Daoy (cell line): Measurements from ENCODE around the gene GALNT11. TPM values are rescaled to one million over a fixed set of nuclear protein-coding genes. Genes with fewer than 3 reads are reported as not detected.
A peak's percentile ranks its signal among the peaks of the same experiment; 100 is the strongest.
"Not testable (repeated sequence)": the region's sequence is repeated elsewhere in the genome, so short reads cannot be mapped to it uniquely, and the experiment has no call there.

ENCODE experiments used
- DNase-seq: peaks from one replicate; pipeline ENCODE4 v3.0.0-alpha.2; 2015; ENCODE audit warnings: low read depth
- total RNA-seq: library from RNA; depleted of rRNA; stranded (reverse); fragments of >200 nt; shearing (Covaris generic); gene quantifications from 2 replicates; pipeline ENCODE4 v1.2.3, GENCODE V29; 2014; rRNA removed

Gene GALNT11
- 29.1 and 41.2 TPM in 2 replicates for total RNA-seq

DNA sequence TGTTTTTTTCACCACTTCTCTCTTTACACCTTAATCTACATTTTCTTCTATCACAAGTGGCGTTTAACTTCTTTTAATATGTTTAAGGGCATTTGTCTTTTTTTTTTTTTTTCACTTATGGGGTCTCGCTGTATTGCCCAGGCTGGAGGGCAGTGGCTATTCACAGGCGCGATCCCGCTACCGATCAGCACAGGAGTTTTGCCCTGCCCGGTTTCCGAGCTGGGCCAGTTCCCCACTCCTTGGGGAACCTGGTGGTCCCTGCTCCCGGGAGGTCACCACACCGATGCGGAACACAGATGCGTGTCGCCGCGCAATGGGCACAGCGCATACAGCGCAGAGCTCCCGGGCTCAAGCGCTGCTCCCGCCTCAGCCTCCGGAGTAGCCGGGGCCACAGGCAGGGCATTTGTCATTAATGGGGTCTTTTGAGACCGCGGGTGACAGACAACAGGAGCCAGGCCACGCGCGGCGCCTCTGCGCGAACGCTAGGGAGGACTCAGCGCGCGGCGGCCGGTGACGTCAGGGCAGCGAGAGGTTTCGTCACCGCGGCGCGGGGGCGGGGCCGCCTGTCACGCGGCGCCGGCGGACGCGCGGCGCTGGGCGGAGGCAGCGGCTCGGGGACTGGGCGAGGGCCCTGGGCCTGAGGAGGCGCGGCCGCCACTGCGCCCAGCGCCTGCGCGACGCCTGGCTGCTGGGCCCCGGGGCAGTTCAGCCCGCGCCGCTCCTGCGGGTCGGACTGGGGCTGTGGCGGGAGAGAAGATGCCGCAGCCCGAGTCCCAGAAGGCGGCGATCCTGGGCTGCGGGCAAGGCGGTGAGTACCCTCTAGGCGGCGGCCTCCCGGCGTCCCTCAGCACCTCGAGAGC is at the start of gene GALNT11:
GALNT11 (plus strand) TSS at position 598 of the 860 bp plus-strand sequence. CDS start 68,554 bp downstream, outside the sequence.
- DNase-seq, result peak; percentile 94

DNA sequence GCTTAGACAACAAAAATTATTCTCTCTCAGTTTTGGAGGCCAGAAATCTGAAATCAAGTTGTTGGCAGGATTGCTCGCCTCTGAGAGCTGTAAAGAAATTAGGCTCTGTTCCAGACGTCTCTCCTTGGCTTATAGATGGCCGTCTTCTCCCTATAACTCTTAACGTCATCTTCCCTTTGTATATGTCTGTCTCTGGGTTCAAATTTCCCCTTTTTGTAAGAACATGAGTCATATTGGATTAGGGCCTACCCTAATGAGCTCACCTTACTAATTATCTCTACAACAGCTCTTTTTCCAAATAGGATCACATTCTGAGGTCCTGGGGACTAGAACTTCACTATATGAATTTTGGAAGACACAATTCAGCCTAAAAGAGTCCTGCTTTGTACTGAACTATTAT is 46.9 kb upstream of the GALNT11 start:
- no peak for DNase-seq

GRCh38 chr7:151981223-151981622 is 44.3 kb upstream of the GALNT11 start:
- no peak for DNase-seq

DNA sequence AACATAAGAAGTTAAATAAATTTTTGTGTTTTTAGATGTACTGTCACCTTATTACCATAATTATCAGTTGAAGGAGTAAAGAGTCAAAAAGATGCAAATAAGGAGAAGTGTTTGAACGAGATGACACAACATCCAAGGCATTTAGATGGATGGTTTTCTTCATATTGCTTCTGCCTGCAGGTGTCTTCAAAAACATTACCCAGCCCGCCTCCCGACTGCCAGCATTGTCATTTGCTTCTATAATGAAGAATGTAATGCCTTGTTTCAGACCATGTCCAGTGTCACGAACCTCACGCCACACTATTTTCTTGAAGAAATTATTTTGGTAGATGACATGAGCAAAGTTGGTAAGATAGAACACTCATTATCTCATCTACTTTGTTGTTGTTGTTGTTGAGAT is 42.7 kb upstream of the GALNT11 start:
- no peak for DNase-seq

- DNase-seq, result no peak
Measured at GRCh38 chr7:151984612-151985011, 40.9 kb upstream of the GALNT11 start.

DNA sequence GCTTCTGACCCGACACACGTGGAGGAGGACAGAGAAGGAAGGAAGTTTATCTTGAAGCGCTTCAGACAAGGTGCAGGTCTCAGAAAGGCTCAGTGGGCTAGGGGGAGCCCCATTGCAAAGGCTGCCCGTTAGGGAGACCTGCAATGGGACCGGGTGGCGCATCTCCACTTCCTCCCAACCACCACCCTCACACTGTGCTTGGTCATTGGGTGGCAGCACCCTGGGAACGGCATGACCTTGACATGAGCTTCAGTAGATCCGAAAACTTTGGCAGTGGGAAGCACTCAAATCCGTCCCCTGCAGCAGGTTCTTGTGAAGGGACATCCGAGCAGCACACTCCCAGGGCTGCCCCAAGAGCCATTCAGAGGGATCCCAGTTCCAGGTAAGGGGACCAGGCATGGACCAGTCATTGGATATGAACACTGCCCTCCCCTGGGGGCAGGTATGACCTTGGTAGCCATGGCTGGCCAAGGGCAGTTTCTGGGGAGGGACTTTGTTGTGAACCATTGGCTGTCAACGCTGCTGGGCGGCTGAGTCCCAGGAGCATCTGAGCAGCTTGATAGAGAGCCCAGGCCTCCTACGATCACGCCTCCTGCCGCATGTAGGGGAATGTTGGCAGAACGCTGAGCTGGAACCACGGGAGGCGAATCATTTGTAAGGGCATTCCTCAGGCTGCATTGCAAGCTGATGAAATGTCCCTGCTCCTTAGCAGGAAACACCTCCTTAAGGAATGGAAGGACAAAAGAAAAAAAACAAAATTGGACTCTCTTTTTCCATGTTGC is 37.5 kb upstream of the GALNT11 start:
- DNase-seq, result peak; percentile 52

DNA sequence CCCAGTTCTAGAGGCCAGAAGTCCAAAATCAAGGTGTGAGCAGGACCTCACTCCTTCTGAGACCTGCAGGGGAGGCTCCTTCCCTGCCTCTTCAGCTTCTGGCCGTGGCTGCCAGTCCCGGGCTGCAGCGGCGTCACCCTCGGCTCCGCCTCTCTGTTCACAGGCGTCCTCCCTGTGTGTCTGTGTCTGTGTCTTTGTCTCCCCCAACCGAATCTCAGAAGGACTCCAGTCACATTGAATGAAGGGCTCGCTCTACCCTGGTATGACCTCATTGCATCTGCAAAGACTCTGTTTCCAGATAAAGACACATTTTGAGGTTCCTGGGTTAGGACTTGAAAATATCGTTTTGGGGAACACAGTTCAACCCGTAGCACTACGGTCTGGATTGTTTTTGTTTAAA is 33.1 kb upstream of the GALNT11 start:
- DNase-seq, result peak; percentile 70

- peak; percentile 30 for DNase-seq
Measured at GRCh38 chr7:151993977-151994676, 31.3 kb upstream of the GALNT11 start.

- DNase-seq, result no peak
Measured at GRCh38 chr7:151999424-152000090, 25.9 kb upstream of the GALNT11 start.

GRCh38 chr7:152000191-152000590 is 25.3 kb upstream of the GALNT11 start:
- no peak for DNase-seq

DNA sequence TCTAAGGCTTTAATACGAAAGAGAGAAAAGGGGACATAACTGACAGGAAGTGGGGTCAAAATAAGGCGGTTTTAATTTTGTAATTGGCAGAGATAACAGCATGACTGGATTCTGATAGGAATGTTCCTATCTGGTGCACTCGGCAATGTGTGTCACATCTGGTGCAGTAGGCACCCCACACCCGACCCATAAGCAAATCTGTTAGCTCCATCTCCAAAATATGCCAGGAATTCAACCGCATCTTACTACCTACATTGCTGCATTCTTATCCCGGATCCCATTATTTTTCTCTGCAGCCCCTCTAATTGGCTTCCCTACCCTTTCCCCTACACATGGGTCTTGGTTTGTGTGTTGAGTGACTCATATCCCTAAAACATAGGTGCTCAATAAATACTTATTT is 19.1 kb upstream of the GALNT11 start:
- peak; percentile 69 for DNase-seq

- DNase-seq, result no peak
Measured at GRCh38 chr7:152011860-152012259, 13.6 kb upstream of the GALNT11 start.

DNA sequence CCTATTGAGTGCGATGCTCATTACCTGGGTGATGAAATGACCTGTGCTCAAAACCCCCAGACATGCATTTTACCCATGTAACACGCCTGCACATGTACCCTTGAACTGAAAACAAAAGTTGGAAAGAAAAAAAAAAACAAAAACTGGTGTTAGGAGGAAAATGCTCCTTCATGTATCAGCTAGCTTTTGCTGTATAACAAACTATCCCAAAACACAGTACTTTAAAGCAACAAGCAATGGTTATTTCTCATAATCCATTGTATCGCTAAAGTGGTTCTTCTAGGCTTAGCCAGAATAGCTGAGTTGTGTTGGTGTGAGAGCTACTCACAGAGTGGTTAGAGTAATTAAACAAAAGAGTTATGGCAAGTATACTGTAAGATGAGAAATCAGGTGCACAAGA is 12.2 kb upstream of the GALNT11 start:
- no peak for DNase-seq

DNA sequence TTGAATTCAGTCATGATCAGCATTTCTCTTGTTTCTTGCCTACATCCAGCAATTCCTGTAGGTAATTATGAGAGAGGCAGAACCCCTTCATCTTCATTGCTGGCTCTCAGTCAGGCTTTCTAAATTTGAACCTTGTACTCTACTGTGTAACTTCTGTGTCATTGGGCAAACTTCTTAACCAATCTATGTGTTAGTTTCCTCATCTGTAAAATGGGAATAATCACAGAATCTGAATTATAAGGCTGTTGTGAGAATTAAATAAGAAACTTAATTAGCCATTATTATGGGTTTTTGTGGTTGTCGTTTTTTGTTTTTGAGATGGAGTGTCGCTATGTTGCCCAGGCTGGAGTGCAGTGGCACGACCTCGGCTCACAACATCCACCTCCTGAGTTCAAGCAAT is 11.5 kb upstream of the GALNT11 start:
- no peak for DNase-seq

DNA sequence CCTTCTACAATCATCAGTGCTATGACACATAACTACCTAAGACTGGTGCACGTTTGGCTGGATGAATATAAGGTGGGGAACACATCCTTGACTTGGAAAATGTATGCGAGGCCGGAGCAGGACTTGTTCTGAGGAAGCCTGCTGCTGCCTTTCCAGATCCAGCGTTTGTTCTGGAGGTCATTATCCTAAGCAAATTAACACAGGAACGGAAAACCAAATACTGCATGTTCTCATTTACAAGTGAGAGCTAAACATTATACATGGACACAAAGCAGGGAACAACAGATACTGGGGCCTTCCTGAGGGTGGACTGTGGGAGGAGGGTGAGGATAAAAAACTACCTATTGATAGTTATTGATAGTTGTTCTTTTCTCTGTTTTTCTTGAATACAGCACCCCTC is 10.8 kb upstream of the GALNT11 start:
- no peak for DNase-seq

- DNase-seq, result no peak
Measured at GRCh38 chr7:152015600-152015999, 9.9 kb upstream of the GALNT11 start.

DNA sequence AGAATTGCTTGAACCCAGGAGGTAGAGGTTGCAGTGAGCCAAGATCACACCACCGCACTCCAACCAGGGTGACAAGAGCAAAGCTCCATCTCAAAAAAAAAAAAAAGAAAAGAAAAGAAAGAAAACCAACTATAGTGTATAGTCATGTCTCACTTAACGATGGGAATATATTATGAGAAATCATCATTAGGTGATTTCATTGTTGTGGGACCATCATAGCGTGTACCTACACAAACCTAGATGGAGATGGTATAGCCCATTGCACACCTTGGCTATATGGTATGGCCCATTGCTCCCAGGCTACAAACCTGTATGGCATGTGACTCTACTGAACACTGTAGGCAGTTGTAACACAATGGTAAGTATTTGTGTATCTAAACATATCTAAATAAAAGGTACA is 8.5 kb upstream of the GALNT11 start:
- DNase-seq, result no peak

- DNase-seq, result not testable (repeated sequence)
Measured at GRCh38 chr7:152017683-152018082, 7.8 kb upstream of the GALNT11 start.

- DNase-seq, result not testable (repeated sequence)
Measured at GRCh38 chr7:152021740-152022139, 3.7 kb upstream of the GALNT11 start.

DNA sequence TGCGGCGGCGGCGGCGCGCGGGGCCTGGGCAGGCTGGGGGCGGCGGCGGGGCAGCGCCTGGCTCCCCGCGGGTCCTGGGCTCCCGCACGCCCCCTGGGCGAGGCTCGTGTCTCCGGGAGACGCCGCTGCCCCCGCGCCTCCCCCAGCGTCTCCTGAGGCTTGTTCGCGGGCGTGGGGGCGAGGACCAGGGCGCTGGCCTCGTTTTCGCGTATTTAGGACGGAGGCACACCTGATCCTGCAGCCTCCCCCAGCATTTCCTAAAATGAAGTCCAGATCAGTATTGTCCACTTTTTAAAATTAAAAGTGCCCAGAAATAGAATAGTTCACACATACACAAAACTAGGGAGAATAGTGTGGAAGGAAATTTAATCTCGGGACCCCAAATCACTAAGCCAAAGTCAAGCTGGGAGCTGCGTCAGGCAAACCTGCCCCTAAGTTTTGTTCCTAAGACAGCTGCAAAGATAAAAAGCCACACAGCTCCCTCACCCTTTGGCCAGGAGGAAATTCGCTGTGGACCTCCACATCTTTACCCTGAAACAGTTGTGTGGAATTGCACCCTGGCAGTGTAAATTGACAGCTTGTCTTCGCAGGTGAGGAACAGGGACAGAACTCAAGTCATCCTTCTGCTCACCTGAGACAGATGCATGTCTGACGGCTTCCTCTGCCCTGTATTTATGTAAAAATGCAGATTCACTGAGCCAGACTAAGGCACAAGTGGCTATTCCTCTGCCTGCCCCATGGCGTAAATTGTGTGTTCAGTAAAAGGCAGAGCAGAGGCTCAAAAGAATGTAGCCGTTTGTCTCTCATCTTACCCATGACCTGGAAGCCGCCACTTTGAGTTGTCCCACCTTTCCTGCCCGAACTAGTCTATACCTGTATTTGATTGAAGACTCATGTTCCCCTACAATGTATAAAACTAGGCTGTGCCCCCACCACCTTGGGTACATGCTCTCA is 740 bp downstream of the GALNT11 start:
- no peak for DNase-seq
